ENCODE measurements around the gene SLC35G2.
"Not testable (repeated sequence)": the region's sequence is repeated elsewhere in the genome, so short reads cannot be mapped to it uniquely, and the experiment has no call there.

Gene SLC35G2

DNA sequence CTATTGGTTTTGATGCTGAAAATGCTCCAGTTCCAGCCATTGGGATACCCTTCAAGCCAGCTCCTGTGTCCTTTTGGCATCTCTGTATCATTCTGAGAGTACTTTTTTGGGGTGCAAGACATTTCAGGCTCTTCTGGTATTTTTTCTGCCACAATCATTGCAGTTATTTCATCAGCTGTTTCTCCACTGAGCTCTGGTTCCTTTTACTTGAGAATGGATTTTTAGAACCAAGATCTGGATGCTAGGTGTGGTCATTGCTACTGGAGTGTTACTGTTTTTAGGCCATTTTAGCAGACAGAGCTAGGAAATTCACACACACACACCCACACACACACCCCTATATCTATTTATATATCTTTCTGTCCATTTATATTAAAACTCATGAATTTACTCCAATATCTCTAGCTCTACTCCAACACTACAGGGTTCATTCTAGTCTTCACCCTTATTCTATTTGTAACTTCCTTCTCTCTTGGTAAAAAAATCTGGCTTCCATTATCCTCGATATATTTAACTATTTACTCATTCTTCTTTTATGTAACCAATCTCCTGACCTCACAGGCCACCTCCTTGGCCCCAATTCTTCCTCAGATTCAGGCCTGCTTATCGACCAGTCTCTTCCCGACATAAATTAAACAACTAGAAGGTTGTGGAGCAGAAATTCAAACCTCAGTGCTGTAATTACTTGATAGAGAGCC lies 17.0 kb downstream of the SLC35G2 start:
- DNase-seq: no peak

GRCh38 chr3:136836511-136837156 lies 17.7 kb downstream of the SLC35G2 start:
- no peak for DNase-seq

- DNase-seq: peak; percentile 51 to 74
These were observed 20.0 kb downstream of the SLC35G2 start for GRCh38 chr3:136838641-136839555.

DNA sequence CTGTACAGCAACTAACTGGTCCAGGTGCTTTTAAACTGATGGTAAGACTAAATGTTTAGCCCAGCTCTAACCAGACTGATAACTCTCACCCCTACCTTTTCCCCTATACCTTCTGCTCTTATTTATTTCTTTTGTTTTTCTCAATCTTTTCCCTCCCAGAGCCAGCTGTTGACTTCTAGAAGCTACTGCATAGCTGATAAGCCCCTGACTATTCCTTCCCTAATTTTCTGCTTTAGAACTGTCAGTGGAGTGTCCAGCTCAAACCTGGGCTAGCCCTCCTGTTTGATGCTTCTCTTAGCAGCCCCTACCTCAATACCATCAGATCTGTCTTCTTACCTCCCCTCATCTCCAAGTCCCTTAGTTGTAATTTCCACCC lies 20.6 kb downstream of the SLC35G2 start:
- no peak for DNase-seq

- DNase-seq: no peak
These were observed 21.3 kb downstream of the SLC35G2 start for GRCh38 chr3:136840252-136840651.

DNA sequence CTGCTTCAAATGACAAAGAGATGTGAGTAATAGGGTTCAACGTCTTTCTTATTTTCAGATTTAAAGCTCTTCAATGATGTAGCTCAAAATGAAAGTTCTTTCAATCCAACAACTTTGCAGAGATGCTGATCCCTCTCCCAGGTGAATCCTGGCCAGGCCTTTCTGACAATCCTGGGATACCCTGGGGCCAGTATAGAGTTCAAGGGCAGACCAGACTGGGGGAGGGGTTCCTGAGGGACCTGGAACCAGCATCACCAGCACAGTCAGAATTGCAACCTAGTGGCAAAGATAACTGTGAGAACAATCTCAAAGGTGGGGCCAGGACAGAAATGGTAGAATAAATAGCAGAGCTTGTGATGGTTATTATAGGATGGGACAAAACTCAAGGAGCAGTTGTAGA lies 23.4 kb downstream of the SLC35G2 start:
- DNase-seq: no peak

DNA sequence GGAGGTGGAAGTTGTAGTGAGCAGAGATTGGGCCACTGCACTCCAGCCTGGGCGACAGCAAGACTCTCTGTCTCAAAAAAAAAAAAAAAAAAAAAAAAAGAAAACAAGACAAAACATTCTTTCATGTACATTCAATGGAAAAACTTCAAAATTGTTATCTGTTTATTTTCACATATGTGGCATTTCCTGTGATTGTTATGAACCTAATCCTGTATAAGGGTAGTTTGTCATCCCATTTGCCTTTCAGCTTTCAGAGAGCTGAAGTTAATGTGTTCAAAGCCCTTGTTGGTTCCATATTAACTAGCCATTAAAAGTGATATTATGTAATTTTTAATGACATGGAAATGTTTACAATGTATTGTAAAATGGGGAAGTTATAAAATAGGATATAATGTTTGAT lies 25.8 kb downstream of the SLC35G2 start:
- DNase-seq: no peak

DNA sequence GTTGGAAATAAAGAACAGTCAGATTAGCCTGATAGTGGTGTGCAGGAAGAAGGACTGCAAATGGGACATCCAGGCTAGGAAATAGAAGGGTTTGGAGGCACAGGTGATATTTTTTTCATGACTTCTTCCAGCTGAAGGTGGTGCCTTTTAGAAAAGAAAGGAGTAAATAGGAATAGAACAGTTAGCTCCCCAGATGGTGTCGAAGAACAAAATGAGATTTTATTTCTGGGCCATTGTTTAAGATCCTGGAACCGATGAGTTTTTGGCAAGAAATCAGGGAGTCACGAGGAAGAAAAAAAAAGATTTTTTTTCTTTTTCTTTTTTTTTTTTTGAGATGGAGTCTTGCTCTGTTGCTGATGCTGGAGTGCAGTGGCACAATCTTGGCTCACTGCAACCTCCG lies 33.3 kb downstream of the SLC35G2 start:
- DNase-seq: no peak

DNA sequence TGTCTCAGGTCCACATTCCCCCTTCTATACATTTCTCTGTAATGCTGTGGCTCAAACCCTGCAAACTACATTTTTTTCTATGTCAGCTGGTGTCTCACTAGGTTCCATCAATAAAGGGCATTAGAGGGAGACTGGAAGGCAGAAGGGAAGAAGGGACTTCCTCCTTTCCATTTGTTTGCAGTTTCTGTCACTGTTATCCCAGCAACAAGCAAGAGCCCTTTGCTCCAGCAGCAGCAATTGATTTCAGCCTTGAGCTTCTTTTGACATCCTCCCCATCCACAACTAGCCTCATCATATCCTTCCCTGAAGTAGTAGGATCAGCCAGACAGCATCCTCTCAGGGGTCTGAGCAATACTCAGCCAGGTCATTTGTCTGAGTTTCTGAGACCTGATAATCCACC lies 37.7 kb downstream of the SLC35G2 start:
- DNase-seq: peak; percentile 27 to 41

GRCh38 chr3:136858381-136858780 lies 39.5 kb downstream of the SLC35G2 start:
- peak; percentile 12 to 29 for DNase-seq

GRCh38 chr3:136860541-136860940 lies 41.6 kb downstream of the SLC35G2 start:
- DNase-seq: no peak

DNA sequence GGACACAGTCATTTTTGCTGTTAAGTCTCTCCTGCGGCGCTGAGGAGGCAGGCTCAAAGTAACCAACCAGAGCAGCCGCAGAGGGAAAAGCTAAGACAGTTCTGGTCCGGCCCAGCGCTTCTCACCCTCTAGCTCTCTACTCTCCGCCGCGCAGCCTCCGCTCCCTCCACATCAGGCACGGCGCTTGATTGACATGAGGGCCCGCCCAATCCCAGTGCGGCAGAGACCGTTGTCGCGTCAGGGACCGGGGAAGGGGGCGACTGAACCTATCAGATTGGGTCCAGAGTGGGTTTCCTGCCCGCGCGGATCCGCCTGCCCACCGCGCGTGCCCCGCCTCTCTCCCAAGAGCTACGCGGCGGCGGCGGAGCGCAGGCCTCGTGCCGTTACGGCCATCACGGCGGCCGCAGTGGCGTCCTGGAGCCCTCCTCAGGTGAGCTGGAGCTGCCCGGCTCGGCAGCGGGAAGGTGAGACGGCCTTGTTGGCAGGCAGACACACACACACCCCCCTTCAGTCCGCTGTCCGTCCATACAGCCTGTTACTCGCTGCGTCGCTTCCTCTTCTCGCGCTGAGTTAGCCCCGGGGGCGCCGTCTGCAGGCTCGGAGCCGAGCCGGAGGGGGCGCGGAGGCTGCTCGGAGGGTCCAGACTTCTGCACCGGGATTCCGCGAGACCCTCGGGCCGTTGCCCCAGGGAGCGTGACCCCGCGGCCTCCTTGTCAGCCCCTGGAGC lies 43.1 kb downstream of the SLC35G2 start, which contains the start of gene NCK1:
Gene NCK1 (plus strand): TSS at position 319 of the 727 bp plus-strand sequence. CDS start 65,794 bp downstream, outside the sequence.
- DNase-seq: peak; percentile 98

DNA sequence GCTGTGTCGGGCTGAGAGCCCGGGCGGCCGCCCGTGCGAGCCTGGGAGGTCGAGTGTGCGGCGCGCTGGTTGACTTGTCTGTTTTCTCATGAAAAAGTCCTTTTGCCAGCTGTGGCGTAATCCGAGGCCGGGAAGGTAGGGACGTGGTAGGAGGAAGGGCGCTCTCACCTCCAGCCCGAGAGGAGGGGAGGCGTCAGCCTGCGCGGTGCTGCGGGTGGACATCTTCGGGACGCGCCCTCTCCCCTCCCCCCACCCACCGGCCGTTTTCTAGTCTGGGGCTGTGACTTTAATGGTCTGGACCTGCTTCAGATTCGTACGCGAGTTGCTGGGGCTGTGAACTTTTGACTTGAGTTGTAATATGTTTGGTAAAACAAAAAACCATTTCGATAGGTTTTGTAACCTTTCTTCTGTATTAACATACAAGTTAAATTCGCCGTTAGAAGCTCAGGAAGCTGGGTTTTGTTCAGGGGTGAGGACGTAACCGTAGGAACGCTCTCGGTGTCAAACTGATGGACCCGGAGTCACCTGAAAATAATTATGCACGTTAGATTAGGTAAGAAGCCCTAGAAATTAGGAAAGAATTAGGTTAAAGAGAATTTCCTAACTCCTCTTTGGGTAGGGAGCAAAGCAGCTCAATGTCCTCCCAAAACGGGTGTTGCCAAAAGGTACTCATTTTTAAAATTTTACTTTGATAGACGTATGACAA lies 43.8 kb downstream of the SLC35G2 start:
- peak; percentile 43 to 59 for DNase-seq

GRCh38 chr3:136869282-136869681 lies 50.4 kb downstream of the SLC35G2 start:
- no peak for DNase-seq

GRCh38 chr3:136872258-136872657 lies 53.3 kb downstream of the SLC35G2 start:
- not testable (repeated sequence) for DNase-seq

GRCh38 chr3:136879510-136879909 lies 60.6 kb downstream of the SLC35G2 start:
- DNase-seq: not testable (repeated sequence)

DNA sequence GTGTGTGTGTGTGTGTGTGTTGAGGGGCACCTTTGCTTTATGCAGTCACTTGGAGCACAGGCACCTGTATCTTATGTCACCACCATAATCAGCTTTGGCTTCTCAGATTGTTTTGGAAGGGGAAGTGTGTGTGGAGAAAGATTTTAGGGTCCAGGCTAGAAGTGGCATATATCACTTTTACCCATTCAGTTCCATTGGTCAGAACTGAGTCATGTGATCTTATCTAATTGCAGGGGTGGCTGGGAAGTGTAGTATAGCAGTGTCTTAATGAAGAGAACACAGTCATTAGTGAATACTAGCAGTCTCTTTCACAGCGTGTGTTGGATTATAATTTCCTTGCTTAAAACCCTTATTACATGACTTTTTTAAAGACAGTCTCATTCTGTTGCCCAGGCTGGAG lies 63.6 kb downstream of the SLC35G2 start:
- DNase-seq: no peak

DNA sequence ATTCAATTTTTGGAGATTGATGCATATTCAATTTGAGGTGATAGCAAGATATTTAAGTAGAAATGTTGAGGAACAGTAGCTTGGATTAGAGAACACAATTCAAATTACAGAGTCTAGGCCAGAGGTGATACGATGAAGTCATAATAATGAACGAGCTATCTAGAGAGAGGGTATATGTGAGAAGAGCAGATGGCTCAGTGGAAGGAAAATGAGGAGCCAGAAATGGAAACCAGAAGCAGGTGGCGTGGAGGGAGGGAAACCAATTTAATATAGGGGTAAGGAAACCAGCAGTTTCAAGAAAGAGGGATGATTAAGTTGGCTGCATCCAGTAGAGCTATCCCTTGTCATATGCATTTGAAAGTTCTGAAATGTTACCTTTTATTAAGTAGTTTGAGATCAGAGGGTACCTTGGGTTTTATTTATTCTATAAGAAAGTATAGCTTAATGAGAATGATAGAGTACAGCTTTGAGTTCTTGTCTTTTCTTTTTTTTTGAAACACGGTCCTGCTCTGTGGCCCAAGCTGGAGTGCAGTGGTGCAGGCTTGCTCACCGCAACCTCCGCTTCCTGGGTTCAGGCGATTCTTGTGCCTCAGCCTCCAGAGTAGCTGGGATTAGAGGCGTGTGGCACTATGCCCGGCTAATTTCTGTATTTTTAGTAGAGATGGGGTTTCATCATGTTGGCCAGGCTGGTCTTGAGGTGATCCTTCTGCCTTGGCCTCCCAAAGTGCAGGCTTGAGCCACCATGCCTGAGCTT lies 65.2 kb downstream of the SLC35G2 start:
- DNase-seq: no peak

GRCh38 chr3:136885357-136886213 lies 66.7 kb downstream of the SLC35G2 start:
- no peak for DNase-seq

DNA sequence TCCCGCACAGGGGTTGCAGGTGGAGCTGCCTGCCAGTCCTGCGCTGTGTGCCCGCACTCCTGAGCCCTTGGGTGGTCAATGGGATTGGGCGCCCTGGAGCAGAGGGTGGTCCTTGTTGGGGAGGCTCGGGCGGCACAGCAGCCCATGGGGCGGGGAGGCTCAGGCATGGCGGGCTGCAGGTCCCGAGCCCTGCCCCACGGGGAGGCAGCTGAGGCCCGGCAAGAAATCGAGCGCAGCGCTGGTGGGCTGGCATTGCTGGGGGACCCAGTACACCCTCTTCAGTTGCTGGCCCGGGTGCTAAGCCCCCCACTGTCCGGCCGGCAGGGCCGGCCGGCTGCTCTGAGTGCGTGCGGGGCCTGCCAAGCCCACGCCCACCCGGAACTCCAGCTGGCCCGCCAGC lies 71.0 kb downstream of the SLC35G2 start:
- no peak for DNase-seq

Measured in AML-193 (cell line).